DMS 273 (cell line): Measurements from ENCODE around the gene VARS1.
"Not testable (repeated sequence)": the region's sequence is repeated elsewhere in the genome, so short reads cannot be mapped to it uniquely, and the experiment has no call there.

ENCODE experiments used
- DNase-seq: peaks from one replicate; lab custom pipeline; 2025; ENCODE audit not compliant: unreplicated experiment; lab: John Stamatoyannopoulos, UW

The VARS1 gene

GRCh38 chr6:31794866-31795615 lies 511 bp downstream of the VARS1 start:
- peak; percentile 62 for DNase-seq

DNA sequence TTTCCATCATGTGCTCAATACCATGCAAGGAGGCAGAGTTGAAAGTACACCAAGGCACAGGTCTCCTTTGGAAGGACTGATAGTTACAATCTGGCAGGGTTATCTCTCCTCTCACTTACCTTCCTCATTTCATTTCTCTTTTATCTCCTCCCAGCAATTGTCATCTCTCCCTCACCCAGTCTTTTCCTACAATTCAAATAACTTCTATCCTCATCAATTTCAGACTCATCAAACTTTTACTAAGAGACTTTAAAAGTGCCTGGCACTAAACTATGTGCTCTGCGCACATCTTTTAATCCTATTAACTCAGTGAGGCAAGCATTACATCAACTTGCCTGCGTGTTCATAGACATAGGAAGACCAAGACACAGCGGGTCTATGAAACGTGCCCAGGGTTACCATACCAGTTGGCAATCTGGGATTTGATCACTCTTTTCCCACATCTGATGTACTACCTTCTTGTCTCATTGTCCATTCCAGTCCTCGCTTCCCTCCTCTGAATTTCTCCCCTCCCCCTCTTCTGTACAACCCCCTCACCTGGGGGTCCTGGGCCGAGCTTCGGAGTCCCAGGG lies 1.2 kb downstream of the VARS1 start:
- DNase-seq: peak; percentile 71

- DNase-seq: not testable (repeated sequence)
These were observed 1.7 kb downstream of the VARS1 start for GRCh38 chr6:31793927-31794245.

DNA sequence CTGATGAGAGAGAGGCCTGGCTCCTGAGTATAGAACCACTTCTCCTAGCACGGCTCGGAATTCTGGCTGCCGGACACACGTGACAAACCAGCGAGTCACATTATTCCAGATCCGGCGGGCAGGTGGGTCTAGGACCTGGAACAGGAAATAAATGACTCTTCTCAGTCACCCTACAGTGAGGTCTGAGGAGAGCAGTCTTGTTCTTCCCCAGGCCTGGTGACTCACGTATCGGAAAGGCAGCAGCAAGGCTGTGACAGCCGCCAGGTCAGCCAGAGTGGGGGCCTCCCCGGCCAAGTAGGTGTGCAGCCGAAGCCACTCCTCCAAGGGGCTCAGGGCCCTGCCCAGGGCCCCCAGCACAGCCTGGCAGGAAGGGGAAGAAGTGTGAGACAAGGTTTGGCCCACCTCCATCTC lies 2.8 kb downstream of the VARS1 start:
- DNase-seq: no peak

DNA sequence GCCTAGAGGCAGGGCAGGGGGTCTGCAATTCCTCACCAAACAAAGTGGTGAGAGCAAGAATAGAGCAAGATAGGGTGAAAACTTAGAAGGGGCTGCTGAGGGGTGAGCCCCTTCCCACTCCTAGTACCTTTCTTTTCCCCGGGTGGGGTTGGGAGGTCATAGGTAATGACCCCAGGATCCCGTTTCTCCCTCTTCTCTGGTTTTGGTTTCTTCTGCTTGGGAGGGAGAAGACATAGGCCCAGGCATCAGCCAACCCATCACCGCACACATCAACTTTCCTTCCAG lies 3.5 kb downstream of the VARS1 start:
- no peak for DNase-seq

GRCh38 chr6:31791324-31792089 lies 4.0 kb downstream of the VARS1 start:
- DNase-seq: peak; percentile 84

DNA sequence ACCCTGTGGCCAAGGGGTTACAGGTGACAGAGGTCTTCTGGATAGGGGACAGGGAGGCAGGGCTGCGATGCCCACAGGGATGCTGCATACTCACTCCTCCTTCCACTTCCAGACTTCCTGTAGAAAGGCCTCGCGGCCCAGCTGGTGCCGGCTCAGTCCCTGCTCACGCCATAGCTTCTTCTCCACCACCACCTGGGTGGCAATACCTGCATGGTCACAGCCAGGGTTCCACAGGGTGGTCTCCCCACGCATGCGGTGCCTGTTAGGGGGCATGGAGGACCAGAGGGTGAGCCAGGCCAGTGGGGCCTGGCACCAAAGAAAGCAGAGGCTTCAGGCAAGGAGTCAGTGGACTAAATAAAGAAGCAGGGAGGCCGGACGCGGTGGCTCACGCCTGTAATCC lies 10.1 kb downstream of the VARS1 start:
- DNase-seq: no peak

- DNase-seq: no peak
These were observed 11.2 kb downstream of the VARS1 start for GRCh38 chr6:31784098-31784925.

DNA sequence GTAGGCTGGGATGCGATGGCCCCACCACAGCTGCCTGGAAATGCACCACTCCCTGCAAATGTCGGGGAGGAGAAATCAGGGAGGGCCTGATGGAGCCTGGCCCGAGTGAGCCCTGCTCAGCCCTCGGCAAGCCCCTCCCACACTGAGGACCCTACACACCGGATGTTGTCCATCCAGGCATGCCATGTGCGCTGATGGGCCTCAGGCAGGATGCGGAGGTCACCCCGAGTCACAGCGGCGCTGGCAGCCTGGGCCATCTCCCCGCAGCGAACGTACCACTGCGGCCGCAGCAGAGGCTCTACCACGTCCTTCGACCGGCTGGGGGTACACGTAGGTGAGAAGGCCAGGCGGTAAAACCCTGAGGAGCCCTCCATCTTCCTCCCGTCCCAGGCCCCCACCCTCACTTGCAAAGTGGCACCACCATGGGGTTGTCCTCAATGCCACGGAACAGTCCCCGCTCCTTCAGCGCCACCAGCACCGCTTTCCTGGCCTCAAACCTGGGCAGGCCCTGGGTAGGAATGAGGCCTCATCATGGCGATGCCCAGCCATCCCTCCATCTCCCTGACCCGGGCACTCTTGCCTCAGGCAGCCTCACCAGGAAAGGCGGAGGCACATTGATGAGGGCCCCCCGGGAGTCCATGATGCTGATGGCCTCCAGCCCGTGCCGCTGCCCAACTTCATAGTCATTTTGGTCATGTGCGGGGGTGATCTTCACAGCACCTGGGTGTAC lies 13.3 kb downstream of the VARS1 start:
- DNase-seq: no peak

GRCh38 chr6:31781244-31782125 lies 14.1 kb downstream of the VARS1 start:
- DNase-seq: no peak

DNA sequence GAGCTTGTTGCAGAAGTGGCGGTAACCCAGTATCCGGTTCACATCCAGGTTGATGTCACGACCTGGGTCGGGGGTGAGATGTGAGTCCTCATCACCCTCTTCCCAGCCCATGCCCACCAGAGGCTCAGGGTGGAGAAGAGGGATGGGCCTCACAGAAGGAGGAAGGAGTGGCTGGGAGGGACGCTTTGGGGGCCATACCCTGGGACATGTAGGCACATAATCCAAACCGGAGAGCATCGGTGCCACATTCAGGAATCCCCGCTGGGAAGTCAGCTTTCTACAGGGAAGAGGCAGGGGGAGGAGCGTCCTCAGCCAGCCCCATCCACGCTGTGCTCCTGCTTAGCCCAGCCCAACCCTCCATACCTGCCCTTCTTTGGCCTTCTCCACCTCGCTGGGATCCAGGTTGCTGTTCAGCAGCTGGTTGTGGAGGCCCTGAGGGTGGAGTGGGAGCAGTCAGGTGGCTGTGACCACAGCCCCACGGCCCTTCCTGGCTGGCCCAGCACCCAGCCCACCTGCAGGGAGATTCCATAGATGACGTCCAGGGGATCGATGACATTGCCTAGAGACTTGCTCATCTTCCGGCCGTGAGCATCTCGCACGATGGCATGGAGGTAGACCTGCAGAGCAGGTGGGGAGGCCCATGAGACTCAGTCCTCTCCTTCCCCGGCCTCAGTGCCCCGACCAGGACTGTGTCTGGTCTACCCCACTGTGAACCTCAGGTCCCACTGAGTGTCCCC lies 14.9 kb downstream of the VARS1 start:
- no peak for DNase-seq

DNA sequence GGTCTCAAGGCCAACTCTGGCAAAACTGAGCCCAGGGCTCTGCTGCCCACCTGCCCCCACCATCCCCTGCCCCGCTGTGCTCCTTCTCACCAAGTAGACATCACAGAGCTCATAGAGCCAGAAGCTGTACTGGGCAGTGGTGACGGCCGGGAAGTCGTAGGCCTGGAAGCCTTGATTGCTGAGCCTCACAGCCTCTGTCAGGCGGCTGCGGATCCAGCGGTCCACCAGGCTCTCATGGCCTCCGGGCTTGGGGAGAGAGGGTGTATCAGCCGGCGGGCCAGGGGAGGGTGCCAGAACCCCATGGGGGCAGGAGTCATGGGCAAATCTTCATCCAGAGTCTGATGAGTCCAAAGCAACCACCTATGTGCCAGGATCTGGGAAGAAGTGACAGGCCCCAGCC lies 15.6 kb downstream of the VARS1 start:
- DNase-seq: no peak

GRCh38 chr6:31778999-31779885 lies 16.3 kb downstream of the VARS1 start:
- no peak for DNase-seq

DNA sequence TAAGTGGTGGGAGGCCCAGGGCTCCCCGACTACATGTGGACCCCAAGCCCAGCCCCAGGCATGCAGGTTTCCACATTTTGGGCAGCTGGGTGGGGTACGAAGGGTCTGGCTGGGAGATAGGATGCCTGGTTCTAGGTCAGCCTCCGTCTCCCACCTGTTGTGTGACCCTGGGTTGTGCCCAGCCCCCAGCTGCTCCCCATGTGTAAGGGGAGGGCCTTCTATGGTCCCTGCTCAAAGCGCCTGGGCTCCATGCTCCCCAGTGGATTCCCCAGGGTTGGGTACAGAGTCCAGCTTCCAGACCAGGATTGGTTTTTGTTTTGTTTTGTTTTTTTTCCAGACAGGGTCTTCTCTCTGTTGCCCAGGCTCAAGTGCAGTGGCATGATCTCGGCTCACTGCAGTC lies 17.4 kb downstream of the VARS1 start:
- DNase-seq: no peak

DNA sequence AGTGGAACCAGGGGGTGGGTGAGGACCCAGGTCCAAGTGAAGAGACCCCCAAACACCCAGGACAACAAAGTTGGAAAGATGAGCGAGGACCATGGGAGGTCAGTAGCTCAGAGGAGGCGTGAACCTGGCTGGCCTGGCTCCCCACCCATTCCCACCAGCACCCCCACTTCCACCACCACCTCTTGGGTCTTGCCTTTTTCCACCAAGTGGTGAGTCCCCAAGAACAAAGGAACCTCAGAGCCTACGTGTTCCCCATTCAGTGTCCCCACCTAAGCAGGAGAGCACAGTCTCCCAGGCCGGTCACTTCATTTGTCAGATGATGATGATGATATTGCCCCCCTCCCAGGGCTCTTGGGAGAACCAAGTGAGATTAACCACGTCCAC lies 17.9 kb downstream of the VARS1 start:
- DNase-seq: no peak

GRCh38 chr6:31776989-31777666 lies 18.4 kb downstream of the VARS1 start, which contains the start of gene VWA7:
Gene VWA7 (minus strand): TSS chr6:31777328. CDS start chr6:31776779, 549 bp downstream.
- peak; percentile 80 for DNase-seq

GRCh38 chr6:31776485-31776988 lies 19.0 kb downstream of the VARS1 start:
- peak; percentile 71 for DNase-seq
